ENCODE measurements around the gene HMX1. TPM values are rescaled to one million over a fixed set of nuclear protein-coding genes. Genes with fewer than 3 reads are reported as not detected.

The HMX1 gene
- total and polyA plus RNA-seq, 2 donors (not counting 3 experiments of a cell fraction or from before 2014, with no cell fraction given), result not detected

GRCh38 chr4:8843597-8843996, 28.0 kb downstream of the HMX1 start:
- intact Hi-C loops (cut with micrococcal nuclease), result no loop called here
- H4K20me1 ChIP-seq (replicated peaks; ENCODE audit: control insufficient read depth, extremely low read depth, insufficient read depth, low read length), result no peaks in the 10 kb centered on the region
- no peaks in the 10 kb centered on the region for H3K36me3 ChIP-seq (ENCODE audit: control insufficient read depth in 2 of 2, extremely low read depth in 1 of 2, insufficient read depth in 2 of 2, low read length in 2 of 2)
- H3K27me3 ChIP-seq (ENCODE audit: control insufficient read depth in 2 of 2, insufficient read depth in 2 of 2, low read length in 2 of 2), result no peaks in the 10 kb centered on the region
- no peaks in the 10 kb centered on the region for H3K9me3 ChIP-seq (replicated peaks; ENCODE audit: control insufficient read depth, insufficient read depth, low read length)
- no peak overlapping the region for H3K4me3 ChIP-seq (replicated peaks in 1 of 3; ENCODE audit: insufficient read depth in 1 of 3, low read depth in 1 of 3, low read length in 3 of 3)
- H3K9me1 ChIP-seq (replicated peaks; ENCODE audit: control insufficient read depth, extremely low read depth, insufficient read depth, low read length), result no peaks in the 10 kb centered on the region
- H3K27ac ChIP-seq (ENCODE audit: insufficient read depth, low read depth, low read length), result no peak overlapping the region
- BruUV-seq (replicated peaks), result no TSS peak
- ChIA-PET POLR2A (no interaction called here), CTCF (no interaction called here)
- TF ChIP-seq CTCF (IDR thresholded peaks at IDR 0.05; ENCODE audit: extremely low read depth in 1 of 2, insufficient read depth in 1 of 2, low read depth in 1 of 2, low read length in 2 of 2), result no peak
- TF ChIP-seq EZH2 (IDR thresholded peaks at IDR 0.05; ENCODE audit: borderline replicate concordance, low read depth, low read length, severe bottlenecking), result no peak
- TF ChIP-seq POLR2A (IDR thresholded peaks at IDR 0.05; ENCODE audit: low read depth, low read length), result no peak
- no peak for TF ChIP-seq MAX (IDR thresholded peaks at IDR 0.05; ENCODE audit: insufficient read depth, insufficient read length)
- TF ChIP-seq POLR2AphosphoS5 (IDR thresholded peaks at IDR 0.05; ENCODE audit: insufficient read depth, low read depth, low read length), result no peak
- TF ChIP-seq MYC (IDR thresholded peaks at IDR 0.05; ENCODE audit: low read depth, low read length), result no peak
- no peak for TF ChIP-seq GATA2 (IDR thresholded peaks at IDR 0.05; ENCODE audit: insufficient read depth, insufficient read length, low read depth, low read length)
- TF ChIP-seq FOS (IDR thresholded peaks at IDR 0.05; ENCODE audit: borderline replicate concordance, insufficient read depth, low read length), result no peak
- no peak for TF ChIP-seq JUN (IDR thresholded peaks at IDR 0.05; ENCODE audit: borderline replicate concordance, insufficient read depth, insufficient read length, low read depth)
- no peaks in the 10 kb centered on the region for H3K79me2 ChIP-seq (ENCODE audit: control insufficient read depth, insufficient read depth, low read length)
- H2AFZ ChIP-seq (ENCODE audit: low read depth, low read length), result no peak overlapping the region
- H3K9ac ChIP-seq (replicated peaks; ENCODE audit: extremely low read depth, insufficient read depth, low read length), result no peak overlapping the region
- no peaks in the 10 kb centered on the region for H3K4me1 ChIP-seq (ENCODE audit: control insufficient read depth, extremely low read depth, insufficient read depth, low read length)
- DNase-seq (ENCODE audit: low read depth, low spot score) (no peak), FAIRE-seq (no peak)
- H3K4me2 ChIP-seq (ENCODE audit: insufficient read depth, low read length), result no peak overlapping the region
- dilution Hi-C loops (cut with MboI; ENCODE audit: extremely low pct_ligation_motif_present, low sequenced_read_pairs), result no loop called here
